ENCODE results near the gene MAGED1.

- TF ChIP-seq CTCF (IDR thresholded peaks at IDR 0.05 in 8 of 11, conservative IDR thresholded peaks at IDR 0.05 in 3 of 11) (no peak), POLR2AphosphoS5 (IDR thresholded peaks at IDR 0.05) (no peak)
Observed at GRCh38 chrX:51867626-51868025, 25.8 kb upstream of the MAGED1 start.
